Hepatocyte (in vitro differentiated cells): ENCODE data around the gene RPL18A. TPM values are rescaled to one million over a fixed set of nuclear protein-coding genes. Genes with fewer than 3 reads are reported as not detected.

Experiments
- DNase-seq: peaks from one replicate; pipeline ENCODE4 v3.0.0-alpha.2; 2016; ENCODE audit warnings: low spot score
- H2AFZ ChIP-seq: fragments of 200-600 bp; sonication (generic); 2 replicates; pipeline ENCODE4 v1.6.0; 2016; ENCODE audit warnings: antibody characterized with exemption, mild to moderate bottlenecking
- H3K27ac ChIP-seq: fragments of 200-600 bp; sonication (generic); 2 replicates; pipeline ENCODE4 v1.5.1; 2016; ENCODE audit warnings: mild to moderate bottlenecking
- H3K27me3 ChIP-seq: fragments of 200-600 bp; sonication (generic); 2 replicates; pipeline ENCODE4 v1.6.1; 2016
- H3K36me3 ChIP-seq: fragments of 200-600 bp; sonication (generic); replicated peaks from 2 replicates; pipeline ENCODE4 v1.5.1; 2016; ENCODE audit warnings: low read depth; ENCODE audit not compliant: insufficient read depth
- H3K4me1 ChIP-seq: fragments of 200-600 bp; sonication (generic); 2 replicates; pipeline ENCODE4 v1.5.1; 2016; ENCODE audit warnings: mild to moderate bottlenecking, moderate library complexity; ENCODE audit not compliant: insufficient read depth
- H3K4me2 ChIP-seq: fragments of 200-600 bp; sonication (generic); 2 replicates; pipeline ENCODE4 v1.6.0; 2016
- H3K4me3 ChIP-seq: fragments of 200-600 bp; sonication (generic); 2 replicates; pipeline ENCODE4 v1.5.1; 2016; ENCODE audit warnings: mild to moderate bottlenecking
- H3K79me2 ChIP-seq: fragments of 200-600 bp; sonication (generic); 2 replicates; pipeline ENCODE4 v1.6.0; 2017; ENCODE audit warnings: mild to moderate bottlenecking
- H3K9me2 ChIP-seq: fragments of 200-600 bp; sonication (generic); replicated peaks from 2 replicates; pipeline ENCODE4 v1.6.0; 2017; ENCODE audit warnings: mild to moderate bottlenecking; ENCODE audit not compliant: insufficient read depth
- H3K9me3 ChIP-seq: fragments of 200-600 bp; sonication (generic); 2 replicates; pipeline ENCODE4 v1.5.1; 2016; ENCODE audit warnings: low read depth, mild to moderate bottlenecking
- H4K20me1 ChIP-seq: fragments of 200-600 bp; sonication (generic); 2 replicates; pipeline ENCODE4 v1.6.0; 2016; ENCODE audit warnings: mild to moderate bottlenecking; ENCODE audit not compliant: insufficient read depth, poor library complexity, severe bottlenecking
- CTCF ChIP-seq: fragments of 200-600 bp; sonication (generic); IDR thresholded peaks from 2 replicates; pipeline ENCODE4 v1.5.1; 2016; ENCODE audit warnings: antibody characterized with exemption, mild to moderate bottlenecking; ENCODE audit not compliant: poor library complexity
- EZH2 ChIP-seq: fragments of 200-600 bp; sonication (generic); IDR thresholded peaks from 2 replicates; pipeline ENCODE4 v1.6.1; 2016; ENCODE audit warnings: antibody characterized with exemption, mild to moderate bottlenecking, borderline replicate concordance
- EZH2phosphoT487 ChIP-seq: fragments of 200-600 bp; sonication (generic); IDR thresholded peaks from one replicate; pipeline ENCODE4 v1.6.1; 2018; ENCODE audit warnings: antibody characterized with exemption, mild to moderate bottlenecking, low read depth, moderate library complexity; ENCODE audit not compliant: unreplicated experiment, severe bottlenecking
- WGBS: methylation state at CpG from one replicate; pipeline ENCODE4 v1.1.6; 2016; ENCODE audit warnings: low lambda C conversion rate; ENCODE audit errors: missing lambda C conversion rate; 5-methylcytosine and 5-hydroxymethylcytosine counted together
- polyA plus RNA-seq: library from polyadenylated mRNA; unstranded; fragments of >200 nt; fragmentation: Nextera tagmentation; extraction: Ambion mirVana; gene quantifications from 2 replicates; pipeline ENCODE4 v1.2.1, GENCODE V29; 2016
- total RNA-seq: library from RNA; depleted of rRNA; stranded (reverse); fragments of >200 nt; gene quantifications from 2 replicates; pipeline ENCODE4 v1.2.3, GENCODE V29; 2014

RPL18A gene
- total and polyA plus RNA-seq, 2 experiments from 2014 or later: 646 to 1,114 TPM

- Histone ChIP-seq H3K9me3 (no peaks in the 10 kb centered on the region), H2AFZ (no peak overlapping the region), H3K4me1 (no peaks in the 10 kb centered on the region), H3K27me3 (no peaks in the 10 kb centered on the region), H3K36me3 (no peaks in the 10 kb centered on the region), H3K79me2 (no peaks in the 10 kb centered on the region), H3K9me2 (no peaks in the 10 kb centered on the region), H3K4me3 (no peak overlapping the region), H3K4me2 (no peak overlapping the region), H4K20me1 (no peaks in the 10 kb centered on the region), H3K27ac (no peak overlapping the region)
- 77% methylated on average over 5 of the region's 5 CpGs for WGBS
- TF ChIP-seq EZH2 (no peak), EZH2phosphoT487 (no peak), CTCF (no peak)
- DNase-seq: no peak
Observed at GRCh38 chr19:17812099-17812498, 47.6 kb upstream of the RPL18A start.

- Histone ChIP-seq H3K4me3 (no peak overlapping the region), H3K27me3 (no peaks in the 10 kb centered on the region), H3K36me3 (no peaks in the 10 kb centered on the region), H3K9me3 (no peaks in the 10 kb centered on the region), H2AFZ (no peak overlapping the region), H3K9me2 (no peaks in the 10 kb centered on the region), H3K27ac (no peak overlapping the region), H3K4me1 (no peaks in the 10 kb centered on the region), H3K4me2 (no peak overlapping the region), H4K20me1 (no peaks in the 10 kb centered on the region), H3K79me2 (no peaks in the 10 kb centered on the region)
- no peak for DNase-seq
- TF ChIP-seq EZH2phosphoT487: no peak
- TF ChIP-seq EZH2: no peak
- no peak for TF ChIP-seq CTCF
- WGBS: 80% methylated on average over 13 of the region's 13 CpGs
Observed at GRCh38 chr19:17817668-17818363, 41.9 kb upstream of the RPL18A start.

- TF ChIP-seq CTCF: no peak
- no peak for TF ChIP-seq EZH2phosphoT487
- TF ChIP-seq EZH2: no peak
- no peaks in the 10 kb centered on the region for H3K4me1 ChIP-seq
- H3K4me3 ChIP-seq: no peak within 1 kb of the TSS
- no peaks in the 10 kb centered on the region for H3K36me3 ChIP-seq
- H3K4me2 ChIP-seq: no peak within 1 kb of the TSS
- H3K9me2 ChIP-seq: no peaks in the 10 kb centered on the region
- H4K20me1 ChIP-seq: no peaks in the 10 kb centered on the region
- no peak within 1 kb of the TSS for H3K27ac ChIP-seq
- DNase-seq: no peak
- H2AFZ ChIP-seq: no peak within 1 kb of the TSS
- H3K79me2 ChIP-seq: no peaks in the 10 kb centered on the region
- no peaks in the 10 kb centered on the region for H3K9me3 ChIP-seq
- 95% methylated on average over 26 of the region's 34 CpGs for WGBS
- no peaks in the 10 kb centered on the region for H3K27me3 ChIP-seq
Observed at GRCh38 chr19:17821190-17821589, 38.5 kb upstream of the RPL18A start, which contains the start of gene INSL3. Gene INSL3 (minus strand): TSS chr19:17821519. CDS start chr19:17821506, 13 bp downstream.
